ENCODE measurements around the gene SLC36A2. TPM values are rescaled to one million over a fixed set of nuclear protein-coding genes. Genes with fewer than 3 reads are reported as not detected.

SLC36A2 gene
- total RNA-seq, 4 donors from 2014 or later: not detected

GRCh38 chr5:151281001-151281639 lies 66.2 kb downstream of the SLC36A2 start:
- H3K27me3 ChIP-seq: no peaks in the 10 kb centered on the region
- no peaks in the 10 kb centered on the region for H3K36me3 ChIP-seq
- no peak for DNase-seq
- H3K4me3 ChIP-seq: no peak overlapping the region
- TF ChIP-seq POLR2A (IDR thresholded peaks at IDR 0.05) (no peak), CTCF (IDR thresholded peaks at IDR 0.05) (no peak)
- no peaks in the 10 kb centered on the region for H3K4me1 ChIP-seq
- no peak overlapping the region for H3K27ac ChIP-seq
- no peaks in the 10 kb centered on the region for H3K9me3 ChIP-seq

GRCh38 chr5:151280443-151280842 lies 66.9 kb downstream of the SLC36A2 start:
- no peak for TF ChIP-seq CTCF (IDR thresholded peaks at IDR 0.05)
- TF ChIP-seq POLR2A (IDR thresholded peaks at IDR 0.05): no peak
- Histone ChIP-seq H3K27ac (no peak overlapping the region), H3K9me3 (no peaks in the 10 kb centered on the region), H3K36me3 (no peaks in the 10 kb centered on the region), H3K4me1 (no peaks in the 10 kb centered on the region), H3K27me3 (no peaks in the 10 kb centered on the region), H3K4me3 (no peak overlapping the region)
- DNase-seq: no peak

GRCh38 chr5:151278845-151279244 lies 68.5 kb downstream of the SLC36A2 start:
- Histone ChIP-seq H3K27me3 (no peaks in the 10 kb centered on the region), H3K9me3 (no peaks in the 10 kb centered on the region), H3K36me3 (no peaks in the 10 kb centered on the region), H3K27ac (no peak overlapping the region), H3K4me3 (no peak overlapping the region), H3K4me1 (no peaks in the 10 kb centered on the region)
- no peak for DNase-seq
- TF ChIP-seq CTCF (IDR thresholded peaks at IDR 0.05): no peak
- no peak for TF ChIP-seq POLR2A (IDR thresholded peaks at IDR 0.05)

- Histone ChIP-seq H3K4me1 (no peaks in the 10 kb centered on the region), H3K9me3 (no peaks in the 10 kb centered on the region), H3K4me3 (no peak overlapping the region), H3K27me3 (no peaks in the 10 kb centered on the region), H3K27ac (no peak overlapping the region), H3K36me3 (no peaks in the 10 kb centered on the region)
- no peak for DNase-seq
- TF ChIP-seq POLR2A (IDR thresholded peaks at IDR 0.05) (no peak), CTCF (IDR thresholded peaks at IDR 0.05) (no peak)
Measured at GRCh38 chr5:151275803-151276202, 71.6 kb downstream of the SLC36A2 start.

- no peaks in the 10 kb centered on the region for H3K9me3 ChIP-seq
- H3K27ac ChIP-seq: no peak overlapping the region
- TF ChIP-seq CTCF (IDR thresholded peaks at IDR 0.05) (no peak), POLR2A (IDR thresholded peaks at IDR 0.05) (no peak)
- H3K4me3 ChIP-seq: no peak overlapping the region
- H3K36me3 ChIP-seq: no peaks in the 10 kb centered on the region
- no peaks in the 10 kb centered on the region for H3K4me1 ChIP-seq
- DNase-seq: no peak
- no peaks in the 10 kb centered on the region for H3K27me3 ChIP-seq
Measured at GRCh38 chr5:151274666-151275065, 72.7 kb downstream of the SLC36A2 start.

- Histone ChIP-seq H3K4me3 (no peak overlapping the region), H3K36me3 (peaks cover 0 to 28% (median 0%) of the 10 kb centered on the region in 3 donors), H3K27ac (no peak overlapping the region), H3K27me3 (no peaks in the 10 kb centered on the region), H3K4me1 (no peaks in the 10 kb centered on the region), H3K9me3 (no peaks in the 10 kb centered on the region)
- TF ChIP-seq POLR2A (IDR thresholded peaks at IDR 0.05) (no peak), CTCF (IDR thresholded peaks at IDR 0.05) (no peak)
- no peak for DNase-seq
Measured at GRCh38 chr5:151271336-151271735, 76.0 kb downstream of the SLC36A2 start.
